GM19043 (cell line): ENCODE data around the gene OVCH1.
A peak's percentile ranks its signal among the peaks of the same experiment; 100 is the strongest.

ENCODE experiments used
- ATAC-seq: cut with Tn5 transposase; IDR thresholded peaks from one replicate; pipeline ENCODE4 v1.9.1; 2021; ENCODE audit warnings: low read depth; ENCODE audit not compliant: unreplicated experiment

OVCH1 gene

GRCh38 chr12:29497588-29497987 lies at the start of gene OVCH1:
TSS of gene OVCH1 (minus strand) at chr12:29497686. CDS start at chr12:29497686, 0 bp downstream.
- ATAC-seq: no peak

- ATAC-seq: no peak
These were observed 49.7 kb upstream of the OVCH1 start for GRCh38 chr12:29547151-29547632.

GRCh38 chr12:29546000-29546399 lies 48.5 kb upstream of the OVCH1 start:
- no peak for ATAC-seq

- peak; percentile 82 for ATAC-seq
These were observed 47.6 kb upstream of the OVCH1 start for GRCh38 chr12:29545102-29545467.

GRCh38 chr12:29544428-29545101 lies 47.1 kb upstream of the OVCH1 start:
- peak; percentile 27 for ATAC-seq

GRCh38 chr12:29543036-29543435 lies 45.5 kb upstream of the OVCH1 start:
- ATAC-seq: no peak

- no peak for ATAC-seq
These were observed 39.8 kb upstream of the OVCH1 start for GRCh38 chr12:29537298-29537697.

- ATAC-seq: no peak
These were observed 37.4 kb upstream of the OVCH1 start for GRCh38 chr12:29534935-29535334.

GRCh38 chr12:29533815-29534489 lies 36.5 kb upstream of the OVCH1 start:
- ATAC-seq: no peak

GRCh38 chr12:29531471-29531870 lies 34.0 kb upstream of the OVCH1 start:
- no peak for ATAC-seq

GRCh38 chr12:29530436-29530835 lies 33.0 kb upstream of the OVCH1 start:
- ATAC-seq: no peak

- ATAC-seq: no peak
These were observed 30.7 kb upstream of the OVCH1 start for GRCh38 chr12:29528161-29528560.

GRCh38 chr12:29521951-29522350 lies 24.5 kb upstream of the OVCH1 start:
- no peak for ATAC-seq

GRCh38 chr12:29519585-29520182 lies 22.2 kb upstream of the OVCH1 start:
- ATAC-seq: no peak

GRCh38 chr12:29518407-29518806 lies 20.9 kb upstream of the OVCH1 start:
- ATAC-seq: no peak

- ATAC-seq: no peak
These were observed 19.8 kb upstream of the OVCH1 start for GRCh38 chr12:29517264-29517663.

GRCh38 chr12:29516431-29516875 lies 19.0 kb upstream of the OVCH1 start:
- ATAC-seq: no peak

GRCh38 chr12:29510591-29511185 lies 13.2 kb upstream of the OVCH1 start:
- no peak for ATAC-seq

- ATAC-seq: no peak
These were observed 12.0 kb upstream of the OVCH1 start for GRCh38 chr12:29509503-29509902.

GRCh38 chr12:29508949-29509348 lies 11.5 kb upstream of the OVCH1 start:
- ATAC-seq: no peak

GRCh38 chr12:29505122-29505521 lies 7.6 kb upstream of the OVCH1 start:
- ATAC-seq: no peak
